Fibroblast of the aortic adventitia (primary cell): ENCODE measurements around the gene AMY1C. TPM values are rescaled to one million over a fixed set of nuclear protein-coding genes. Genes with fewer than 3 reads are reported as not detected.
A peak's percentile ranks its signal among the peaks of the same experiment; 100 is the strongest.

Experiments
- DNase-seq: peaks from one replicate; pipeline ENCODE4 v3.0.0-alpha.2; 2010; ENCODE audit warnings: low read depth
- H3K4me3 ChIP-seq: 2 replicates; pipeline ENCODE4 v1.5.1; 2011; ENCODE audit warnings: low read depth, mild to moderate bottlenecking, control low read depth, low read length, moderate library complexity
- CTCF ChIP-seq: IDR thresholded peaks from 2 replicates; pipeline ENCODE4 v1.5.1; 2011; ENCODE audit warnings: mild to moderate bottlenecking, low read length, control low read depth, inconsistent platforms; ENCODE audit not compliant: insufficient read depth
- total RNA-seq: library from RNA; depleted of rRNA; stranded (reverse); fragments of >200 nt; gene quantifications from 2 replicates; pipeline ENCODE4 v1.2.3, GENCODE V29; 2012; ENCODE audit warnings: low replicate concordance

The AMY1C gene
- total RNA-seq, 1 donor, result not detected

DNA sequence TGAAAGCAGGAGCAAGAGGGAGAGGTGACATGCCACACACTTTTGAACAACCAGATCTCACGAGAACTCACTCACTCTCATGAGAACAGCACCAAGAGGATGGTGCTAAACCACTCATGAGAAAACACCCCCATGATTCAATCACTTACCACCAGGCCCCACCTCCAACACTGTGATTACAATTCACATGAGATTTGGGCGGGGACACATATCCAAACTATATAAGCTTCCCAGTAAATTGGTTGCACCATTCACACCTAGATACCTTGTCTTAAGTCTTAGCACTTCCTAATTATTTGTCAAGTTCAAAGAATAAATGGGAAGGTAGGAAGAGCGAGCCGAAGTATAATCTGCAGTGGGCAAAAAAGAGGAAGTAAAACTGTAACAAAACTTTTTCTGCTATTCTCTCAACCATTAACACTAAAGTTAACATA is 34.3 kb downstream of the AMY1C start:
- no peak for DNase-seq
- no peak overlapping the region for H3K4me3 ChIP-seq
- no peak for TF ChIP-seq CTCF

GRCh38 chr1:103788377-103788776 is 38.7 kb downstream of the AMY1C start:
- TF ChIP-seq CTCF, result no peak
- no peak overlapping the region for H3K4me3 ChIP-seq
- peak; percentile 1 for DNase-seq

DNA sequence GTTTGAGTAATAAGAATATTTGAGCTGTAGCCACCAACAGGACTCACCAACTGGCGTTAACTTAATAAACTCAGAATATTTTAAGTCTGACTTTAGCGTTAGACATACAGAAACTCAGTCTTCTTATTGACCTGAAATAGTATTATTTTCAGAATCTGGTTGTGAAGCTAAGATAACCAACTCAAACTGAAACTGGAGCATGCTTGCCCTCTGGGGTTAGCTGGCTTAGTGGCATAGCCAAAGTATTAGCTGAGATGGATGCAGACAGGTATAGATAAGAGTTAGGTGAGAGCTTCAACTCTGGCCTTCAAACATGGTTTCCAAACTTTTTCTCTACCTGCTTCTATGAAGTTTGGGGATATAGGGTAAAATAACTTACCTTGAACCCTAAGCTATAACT is 40.5 kb downstream of the AMY1C start:
- TF ChIP-seq CTCF, result no peak
- H3K4me3 ChIP-seq, result no peak overlapping the region

More for the DNA sequence above, 40.5 kb downstream of the AMY1C start:
- no peak for DNase-seq

Other genes with a start within 250 kb of the AMY1C start
- 19.9 and 31.5 TPM in 2 replicates for gene RNPC3, start 224.2 kb upstream of the AMY1C start, total RNA-seq
- gene AMY2B, start 178.3 kb upstream of the AMY1C start, total RNA-seq, result 10.1 and 17.1 TPM in 2 replicates
- not detected in 2 replicates for gene AMY2A, start 132.5 kb upstream of the AMY1C start, total RNA-seq
- not detected in 2 replicates for gene AMY1A, start 94.1 kb upstream of the AMY1C start, total RNA-seq
- not detected in 2 replicates for gene AMY1B, start 53.7 kb upstream of the AMY1C start, total RNA-seq